Measurements from ENCODE around the gene ELAVL1. TPM values are rescaled to one million over a fixed set of nuclear protein-coding genes. Genes with fewer than 3 reads are reported as not detected.

Gene ELAVL1
- total and polyA plus RNA-seq, 2 experiments from 2014 or later = 81.6 to 143 TPM

GRCh38 chr19:7959211-7959610 lies 46.2 kb downstream of the ELAVL1 start (continued):
- TF ChIP-seq ZNF462 (CRISPR knock-in tag; IDR thresholded peaks at IDR 0.05) = no peak
- TF ChIP-seq EZH2phosphoT487 (IDR thresholded peaks at IDR 0.05; ENCODE audit: unreplicated experiment) = no peak
- no peak for TF ChIP-seq ZNF114 (CRISPR knock-in tag; IDR thresholded peaks at IDR 0.05)
- no peak for TF ChIP-seq CREB1 (CRISPR knock-in tag; IDR thresholded peaks at IDR 0.05; ENCODE audit: low read depth)
- no peak for TF ChIP-seq ETS1 (IDR thresholded peaks at IDR 0.05)
- TF ChIP-seq EZH2 (IDR thresholded peaks at IDR 0.05; ENCODE audit: low read depth, unreplicated experiment) = no peak
- no peak for TF ChIP-seq JUNB (IDR thresholded peaks at IDR 0.05; ENCODE audit: unreplicated experiment)
- no peak for TF ChIP-seq STAT1 (IDR thresholded peaks at IDR 0.05; ENCODE audit: unreplicated experiment)

- Histone ChIP-seq H3K4me2 (no peak overlapping the region), H4K20me1 (replicated peaks; ENCODE audit: insufficient read depth) (no peaks in the 10 kb centered on the region), H3F3A (replicated peaks; ENCODE audit: low read depth) (peaks cover 8% of the 10 kb centered on the region; the same call in 1 of the 2 replicates), H3K9me2 (ENCODE audit: insufficient read depth) (no peaks in the 10 kb centered on the region), H2AFZ (no peak overlapping the region), H3K4me3 (no peak overlapping the region), H3K4me1 (ENCODE audit: insufficient read depth) (no peaks in the 10 kb centered on the region; the same call in 1 of the 2 replicates), H3K36me3 (ENCODE audit: insufficient read depth) (peaks cover 2% of the 10 kb centered on the region; the same call in 1 of the 2 replicates), H3K27me3 (ENCODE audit: insufficient read depth) (no peaks in the 10 kb centered on the region), H3K79me2 (replicated peaks; ENCODE audit: insufficient read depth) (no peaks in the 10 kb centered on the region), H3K27ac (ENCODE audit: low read depth) (no peak overlapping the region)
- ATAC-seq = no peak
- H3K9me3 Mint-ChIP-seq = peaks cover 7% of the 10 kb centered on the region
- no peak overlapping the region for H3K27ac Mint-ChIP-seq
- no peak overlapping the region for H3K4me3 Mint-ChIP-seq
- no peak for DNase-seq (ENCODE audit: low spot score)
- peaks cover 15% of the 10 kb centered on the region; the same call in 2 of the 3 replicates for H3K36me3 Mint-ChIP-seq (ENCODE audit: low read depth)
- H3K27me3 Mint-ChIP-seq (ENCODE audit: insufficient read depth, low read depth, poor library complexity) = peaks cover 27% of the 10 kb centered on the region
- peaks cover 15% of the 10 kb centered on the region for H3K4me1 Mint-ChIP-seq
- TF ChIP-seq POLR2AphosphoS5 (IDR thresholded peaks at IDR 0.05; ENCODE audit: low read depth) (no peak), ZNF331 (CRISPR knock-in tag; IDR thresholded peaks at IDR 0.05; ENCODE audit: low read depth) (no peak), CTCF (conservative IDR thresholded peaks at IDR 0.05; ENCODE audit: low read depth in 2 of 2) (no peak), EZH2phosphoT487 (IDR thresholded peaks at IDR 0.05; ENCODE audit: unreplicated experiment) (no peak), NANOG (IDR thresholded peaks at IDR 0.05; ENCODE audit: borderline replicate concordance) (no peak), JUNB (IDR thresholded peaks at IDR 0.05; ENCODE audit: unreplicated experiment) (no peak), ETS1 (IDR thresholded peaks at IDR 0.05) (no peak)
Observed at GRCh38 chr19:7955696-7956095, 49.7 kb downstream of the ELAVL1 start.
